Hindlimb muscle (tissue), 1 donor: ENCODE data around the gene SETMAR. TPM values are rescaled to one million over a fixed set of nuclear protein-coding genes. Genes with fewer than 3 reads are reported as not detected.

Experiments used
- DNase-seq: peaks from one replicate; pipeline ENCODE4 v3.0.0-alpha.2; 2013
- polyA plus RNA-seq: library from polyadenylated mRNA; unstranded; fragments of 120-200 nt; gene quantifications from one replicate; pipeline ENCODE4 v1.2.1, GENCODE V29; 2013; ENCODE audit not compliant: insufficient read length

SETMAR gene
- polyA plus RNA-seq, 1 donor: 14.9 TPM

DNA sequence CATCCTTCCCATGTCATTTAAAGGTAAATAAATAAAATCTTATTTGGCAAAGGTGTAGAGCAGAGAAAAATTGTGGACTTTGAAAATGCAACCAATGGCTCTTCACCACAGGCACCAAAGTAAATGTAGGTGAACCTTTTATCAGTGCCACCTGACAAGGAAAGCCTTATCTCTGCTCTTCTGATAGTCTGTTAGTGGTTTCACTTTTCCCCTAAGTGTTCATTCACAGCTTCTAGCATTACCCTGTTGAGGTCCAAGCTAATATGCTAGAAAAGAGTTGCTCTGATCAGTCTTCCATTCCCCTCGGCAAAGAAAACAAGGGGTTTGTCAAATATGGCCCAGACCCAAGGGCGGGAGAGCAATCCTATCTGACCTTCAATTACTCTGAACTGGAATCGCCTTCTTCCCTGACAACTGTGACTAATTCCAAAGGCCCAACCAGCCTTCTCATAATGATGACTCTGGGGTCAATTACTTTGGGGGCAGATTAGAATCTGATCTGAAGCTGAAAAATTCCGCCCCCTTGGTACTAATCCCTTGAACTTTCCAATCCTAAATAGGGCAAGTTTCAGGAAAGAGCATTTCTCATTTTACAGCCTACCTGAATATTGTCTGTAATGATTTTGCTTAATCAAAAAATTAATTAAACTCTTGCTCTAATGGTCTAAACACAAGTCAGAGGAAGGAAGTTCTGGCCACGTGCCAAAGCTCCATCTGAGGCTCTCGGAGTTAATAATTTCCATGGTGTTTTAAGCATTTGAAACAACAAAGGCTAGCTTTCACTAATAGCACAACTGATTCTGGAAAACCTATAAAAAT is 52.4 kb downstream of the SETMAR start:
- DNase-seq: no peak

DNA sequence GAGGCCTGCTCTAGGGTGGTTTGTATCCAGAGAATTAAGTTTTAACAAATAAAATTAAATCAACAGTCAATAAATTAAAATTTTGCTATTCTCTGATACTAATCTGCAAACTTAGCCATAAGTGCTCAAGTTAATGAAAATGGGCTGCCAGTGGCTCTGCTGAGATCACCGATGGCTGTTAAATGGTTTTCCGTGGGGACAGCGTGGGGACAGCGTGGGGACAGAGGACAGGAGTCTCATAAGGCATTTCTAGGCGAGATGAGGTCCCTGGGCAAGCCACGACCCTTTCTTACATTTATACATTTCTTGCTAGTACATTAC is 53.0 kb downstream of the SETMAR start:
- DNase-seq: no peak

DNA sequence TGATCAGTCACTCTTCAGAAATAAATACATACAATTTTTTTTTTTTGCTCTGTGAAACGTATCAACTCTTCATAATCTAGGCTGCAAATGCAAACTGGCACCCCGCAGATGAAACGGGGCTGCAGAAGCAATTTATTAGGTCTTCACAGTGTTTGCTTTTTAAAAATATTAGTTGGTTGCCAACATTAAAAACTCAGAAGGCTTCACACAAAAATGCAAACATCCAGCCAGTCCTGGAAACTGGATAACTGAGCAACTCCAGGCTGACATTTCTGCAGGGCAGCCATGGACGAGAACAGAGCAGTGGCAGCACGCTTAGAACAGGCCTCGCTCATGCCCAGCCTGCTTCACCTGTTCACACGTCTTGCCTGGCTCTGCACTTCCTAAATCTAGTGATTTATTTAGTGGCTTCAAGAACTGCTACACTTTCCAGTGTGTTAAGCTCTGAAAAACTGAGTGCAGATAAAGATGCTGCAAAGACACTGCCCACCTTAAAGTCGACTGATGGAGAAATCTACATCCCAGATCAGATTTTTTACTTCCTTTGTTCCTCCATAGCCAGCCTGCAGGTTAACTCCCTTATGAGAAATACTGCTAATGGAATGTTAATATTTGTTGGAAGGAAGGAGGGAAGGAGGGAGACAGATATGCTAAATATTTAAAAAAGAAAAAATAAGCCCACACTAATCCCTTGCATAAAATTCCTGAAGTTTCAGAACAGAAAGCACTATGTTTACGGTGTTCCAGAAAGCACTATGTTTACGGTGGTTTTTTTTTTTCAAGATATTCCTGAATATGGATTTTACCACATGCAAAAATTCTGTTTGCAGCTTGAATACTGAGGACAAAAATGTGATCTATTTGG is 53.6 kb downstream of the SETMAR start:
- DNase-seq: no peak

DNA sequence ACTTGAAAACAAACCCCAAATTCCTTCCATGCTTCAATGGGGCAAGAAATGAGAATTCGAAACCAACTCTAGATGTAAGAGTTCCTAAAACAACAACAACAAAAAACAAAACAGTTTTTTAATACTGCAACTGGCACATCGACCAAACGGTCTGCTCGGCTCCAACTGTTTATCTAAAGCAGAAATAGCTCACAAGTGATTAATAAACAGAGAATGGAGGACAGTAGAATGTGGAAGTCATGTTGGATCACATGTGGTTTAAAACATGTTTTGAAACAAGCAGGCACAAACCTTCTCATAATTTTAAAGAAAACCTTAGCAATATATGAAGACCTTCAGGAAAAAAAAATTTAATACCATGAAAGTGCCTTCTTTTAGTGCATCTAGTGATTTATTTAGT is 55.1 kb downstream of the SETMAR start:
- no peak for DNase-seq

DNA sequence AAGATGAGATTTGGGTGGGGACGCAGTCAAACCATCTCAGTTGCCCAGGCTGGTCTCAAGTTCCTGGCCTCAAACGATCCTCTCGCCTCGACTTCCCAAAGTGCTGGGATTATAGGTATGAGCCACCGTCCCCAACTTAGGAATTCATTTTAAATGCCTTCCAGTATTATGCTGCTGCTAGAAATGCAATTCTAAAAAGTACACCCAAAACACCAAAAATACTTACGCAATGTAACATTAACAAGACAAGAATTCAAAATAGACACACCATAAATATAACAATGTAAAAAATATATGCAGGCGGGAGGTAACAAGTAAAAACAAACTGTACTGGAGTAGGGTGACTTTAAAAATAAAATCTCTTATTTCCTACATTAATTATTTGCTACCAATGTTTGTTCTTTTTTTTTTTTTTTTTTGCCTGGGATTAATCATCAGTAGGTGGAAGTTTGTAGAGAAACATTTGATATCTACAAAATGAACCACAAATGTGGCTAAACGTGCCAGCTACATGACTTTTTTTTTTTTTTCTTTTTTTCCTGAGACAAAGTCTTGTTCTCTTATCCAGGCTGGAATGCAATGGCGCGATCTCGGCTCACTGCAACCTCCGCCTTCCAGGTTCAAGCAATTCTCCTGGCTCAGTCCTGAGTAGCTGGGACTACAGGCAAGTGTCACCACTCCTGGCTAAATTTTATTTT is 56.8 kb downstream of the SETMAR start:
- no peak for DNase-seq

DNA sequence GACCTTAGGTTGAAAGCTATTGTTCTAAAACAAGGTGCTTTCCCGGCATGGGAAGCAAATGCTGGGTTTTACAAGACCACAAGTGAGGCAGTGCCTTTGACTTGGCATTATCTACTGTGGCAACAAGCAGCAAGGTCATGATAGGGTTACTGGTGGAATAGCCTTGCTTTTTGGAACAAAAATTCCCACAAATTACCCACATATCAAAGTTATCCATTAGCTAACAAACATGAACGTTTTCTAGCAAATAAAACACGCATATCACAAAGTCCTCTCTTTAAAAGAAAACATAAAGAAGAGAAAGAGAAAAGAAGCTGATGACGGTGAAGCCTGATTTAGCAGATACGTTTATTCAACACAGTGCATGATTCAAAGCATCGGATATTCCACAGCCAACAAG is 57.6 kb downstream of the SETMAR start:
- no peak for DNase-seq

DNA sequence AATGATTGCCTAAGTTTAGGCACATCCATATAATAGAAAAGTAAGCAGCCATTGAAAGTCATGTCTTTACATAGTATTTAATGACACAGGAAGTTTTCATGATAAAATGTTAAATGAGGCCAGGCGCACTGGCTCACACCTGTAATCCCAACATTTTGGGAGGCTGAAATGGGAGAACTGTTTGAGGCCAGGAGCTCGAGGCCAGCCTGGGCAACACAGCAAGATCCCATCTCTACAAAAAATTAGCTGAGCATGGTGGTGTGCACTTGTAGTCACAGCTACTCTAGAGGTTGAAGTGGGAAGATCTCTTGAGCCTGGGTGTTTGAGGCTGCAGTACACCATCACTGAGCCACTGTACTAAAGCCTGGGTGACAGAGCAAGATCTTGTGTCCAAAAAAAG is 59.4 kb downstream of the SETMAR start:
- DNase-seq: no peak

Other genes with a start within 250 kb of the SETMAR start
- 15.5 TPM for gene SUMF1, start 163.9 kb downstream of the SETMAR start, polyA plus RNA-seq
- 16.7 TPM for gene ITPR1, start 190.0 kb downstream of the SETMAR start, polyA plus RNA-seq